Measurements from ENCODE around the gene RCN2.

GRCh38 chr15:77002436-77002835 is 70.9 kb downstream of the RCN2 start:
- TF ChIP-seq CTCF (IDR thresholded peaks at IDR 0.05): no peak
- TF ChIP-seq POLR2A (IDR thresholded peaks at IDR 0.05): no peak

All from testis (tissue), 2 donors.